ENCODE data around the gene PGM2L1.
A peak's percentile ranks its signal among the peaks of the same experiment; 100 is the strongest.
"Not testable (repeated sequence)": the region's sequence is repeated elsewhere in the genome, so short reads cannot be mapped to it uniquely, and the experiment has no call there.

Gene PGM2L1

GRCh38 chr11:74397501-74398243 lies 561 bp downstream of the PGM2L1 start:
- peak; percentile 50 to 83 (median 59) for DNase-seq

GRCh38 chr11:74392256-74392655 lies 6.0 kb downstream of the PGM2L1 start:
- DNase-seq: no peak

- DNase-seq: no peak
These were observed 7.0 kb downstream of the PGM2L1 start for GRCh38 chr11:74391193-74391592.

- DNase-seq: no peak
These were observed 7.5 kb downstream of the PGM2L1 start for GRCh38 chr11:74390697-74391096.

- DNase-seq: peak; percentile 37 to 84 (median 66)
These were observed 9.4 kb downstream of the PGM2L1 start for GRCh38 chr11:74388678-74389327.

- DNase-seq: no peak
These were observed 13.6 kb downstream of the PGM2L1 start for GRCh38 chr11:74384641-74385040.

- peak; percentile 45 to 97 (median 71) for DNase-seq
These were observed 17.3 kb downstream of the PGM2L1 start for GRCh38 chr11:74380746-74381439.

GRCh38 chr11:74377689-74378088 lies 20.5 kb downstream of the PGM2L1 start:
- no peak for DNase-seq

GRCh38 chr11:74373382-74373781 lies 24.9 kb downstream of the PGM2L1 start:
- no peak for DNase-seq

GRCh38 chr11:74371269-74372052 lies 26.8 kb downstream of the PGM2L1 start:
- DNase-seq: peak; percentile 50 to 87 (median 54)

- no peak for DNase-seq
These were observed 28.1 kb downstream of the PGM2L1 start for GRCh38 chr11:74370123-74370522.

- no peak for DNase-seq
These were observed 30.4 kb downstream of the PGM2L1 start for GRCh38 chr11:74367881-74368280.

- no peak for DNase-seq
These were observed 31.7 kb downstream of the PGM2L1 start for GRCh38 chr11:74366576-74366975.

GRCh38 chr11:74365805-74366204 lies 32.4 kb downstream of the PGM2L1 start:
- DNase-seq: not testable (repeated sequence)

GRCh38 chr11:74357449-74357848 lies 40.8 kb downstream of the PGM2L1 start:
- DNase-seq: no peak

GRCh38 chr11:74355626-74356025 lies 42.6 kb downstream of the PGM2L1 start:
- DNase-seq: no peak

- no peak for DNase-seq
These were observed 44.2 kb downstream of the PGM2L1 start for GRCh38 chr11:74354036-74354435.

- DNase-seq: no peak
These were observed 50.9 kb downstream of the PGM2L1 start for GRCh38 chr11:74347381-74347780.

- no peak for DNase-seq
These were observed 52.8 kb downstream of the PGM2L1 start for GRCh38 chr11:74345420-74345819.

- no peak for DNase-seq
These were observed 56.3 kb downstream of the PGM2L1 start for GRCh38 chr11:74341921-74342320.

- DNase-seq: no peak
These were observed 58.6 kb downstream of the PGM2L1 start for GRCh38 chr11:74339619-74340018.

GRCh38 chr11:74338963-74339362 lies 59.3 kb downstream of the PGM2L1 start:
- DNase-seq: no peak

- no peak for DNase-seq
These were observed 65.0 kb downstream of the PGM2L1 start for GRCh38 chr11:74333193-74333592.

Data from NCI-H1417 (cell line).